Activated naive CD4-positive, alpha-beta T cell treated with anti-CD3 and anti-CD28 coated beads for 36 hours (primary cell): ENCODE results near the gene ZNF133. TPM values are rescaled to one million over a fixed set of nuclear protein-coding genes. Genes with fewer than 3 reads are reported as not detected.
"Not testable (repeated sequence)": the region's sequence is repeated elsewhere in the genome, so short reads cannot be mapped to it uniquely, and the experiment has no call there.

Experiments
- CTCF ChIA-PET: fragments of 350-600 bp; sonication (Branson Sonifier 250); formaldehyde crosslinking; loops from one replicate; lab custom pipeline; 2021; ENCODE audit warnings: antibody characterized with exemption; lab: Charles Lee
- DNase-seq: peaks from one replicate; pipeline ENCODE4 v3.0.0-alpha.2; 2020
- H3K27ac Mint-ChIP-seq: one replicate; pipeline ENCODE4 v1.8.0; 2021; ENCODE audit warnings: mild to moderate bottlenecking, mixed read lengths
- H3K27me3 Mint-ChIP-seq: one replicate; pipeline ENCODE4 v1.8.0; 2021; ENCODE audit warnings: low read depth, mixed read lengths
- H3K36me3 Mint-ChIP-seq: one replicate; pipeline ENCODE4 v1.8.0; 2021; ENCODE audit warnings: low read depth, mixed read lengths
- H3K4me1 Mint-ChIP-seq: one replicate; pipeline ENCODE4 v1.8.0; 2021; ENCODE audit warnings: low read depth, mixed read lengths
- H3K4me3 Mint-ChIP-seq: one replicate; pipeline ENCODE4 v1.8.0; 2021; ENCODE audit warnings: mild to moderate bottlenecking, moderate library complexity, mixed read lengths
- H3K9me3 Mint-ChIP-seq: one replicate; pipeline ENCODE4 v1.8.0; 2021; ENCODE audit warnings: mixed read lengths
- intact Hi-C: fragments of 100-400 bp; cut with micrococcal nuclease; formaldehyde crosslinking; loops from one replicate; pipeline ENCODE4 v1.15.1; 2023
- total RNA-seq, 2 experiments: library from RNA; stranded (reverse); gene quantifications; one replicate each; pipeline ENCODE4 v1.2.3, GENCODE V29; 2021

ZNF133 gene
- total RNA-seq, 2 experiments from 2014 or later: 5.2 to 5.3 TPM

DNA sequence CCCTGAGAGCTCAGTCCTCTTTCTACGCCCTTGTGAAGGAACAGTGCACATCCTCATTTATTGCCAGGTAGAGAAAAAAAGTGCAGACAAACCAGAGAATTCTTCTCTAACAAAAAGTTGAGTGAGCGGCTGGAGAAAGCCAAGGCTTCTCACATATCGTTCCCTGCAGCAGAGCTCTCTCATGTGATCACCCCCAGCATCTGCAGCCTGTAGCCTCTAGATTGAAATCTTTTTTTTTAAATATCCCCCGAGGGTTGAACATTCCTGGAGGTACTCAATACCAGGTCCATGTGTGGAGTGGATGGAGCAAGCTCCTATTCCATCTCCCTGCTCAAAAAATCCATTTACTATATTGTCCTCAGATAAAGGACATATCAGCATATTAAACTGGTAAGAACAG, 22.9 kb upstream of the ZNF133 start:
- CTCF ChIA-PET: no interaction called here
- Mint-ChIP-seq H3K36me3 (no peaks in the 10 kb centered on the region), H3K4me1 (no peaks in the 10 kb centered on the region), H3K27me3 (peaks cover 6% of the 10 kb centered on the region), H3K4me3 (no peak overlapping the region), H3K27ac (no peak overlapping the region), H3K9me3 (no peaks in the 10 kb centered on the region)
- intact Hi-C loops: no loop called here
- no peak for DNase-seq

DNA sequence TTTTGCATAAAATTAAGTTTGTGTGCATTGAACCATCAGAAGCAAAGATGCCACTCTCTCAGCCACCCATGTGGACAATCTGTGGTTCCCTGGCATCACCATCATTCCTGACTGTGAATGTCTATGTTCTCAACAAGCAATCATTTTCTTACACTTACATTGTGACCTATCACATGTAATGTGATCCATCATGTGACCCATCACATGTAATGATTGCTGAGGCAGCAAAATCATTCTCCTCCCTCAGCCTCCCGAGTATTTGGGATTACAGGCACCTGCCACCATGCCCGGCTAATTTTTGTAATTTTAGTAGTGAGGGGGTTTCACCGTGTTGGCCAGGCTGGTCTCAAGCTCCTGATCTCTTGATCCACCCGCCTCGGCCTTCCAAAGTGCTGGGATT, 22.0 kb upstream of the ZNF133 start:
- H3K4me3 Mint-ChIP-seq: no peak overlapping the region
- no peaks in the 10 kb centered on the region for H3K36me3 Mint-ChIP-seq
- no peak for DNase-seq
- H3K27me3 Mint-ChIP-seq: peaks cover 6% of the 10 kb centered on the region
- CTCF ChIA-PET: no interaction called here
- H3K4me1 Mint-ChIP-seq: no peaks in the 10 kb centered on the region
- no peaks in the 10 kb centered on the region for H3K9me3 Mint-ChIP-seq
- intact Hi-C loops: no loop called here
- H3K27ac Mint-ChIP-seq: no peak overlapping the region

DNA sequence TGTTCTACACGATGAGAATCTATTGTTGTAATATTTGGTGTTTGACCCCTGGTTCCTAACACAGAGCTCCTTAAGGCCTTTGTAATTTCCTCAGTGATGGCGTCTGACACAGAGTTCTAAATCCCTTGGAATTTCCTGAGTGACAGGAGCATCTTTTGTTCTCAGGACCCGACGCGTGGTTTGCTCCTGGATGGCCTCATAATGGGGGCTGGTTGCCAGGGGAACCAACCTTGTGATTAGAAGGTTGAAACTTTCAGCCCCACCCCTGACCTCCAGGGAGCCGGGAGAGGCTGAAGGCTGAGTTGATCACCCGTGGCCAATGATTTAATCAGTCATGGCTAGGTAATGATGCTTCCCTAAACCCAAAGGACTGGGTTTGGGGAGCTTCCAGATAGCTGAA, 20.5 kb upstream of the ZNF133 start:
- Mint-ChIP-seq H3K27me3 (peaks cover 13% of the 10 kb centered on the region), H3K36me3 (no peaks in the 10 kb centered on the region), H3K9me3 (no peaks in the 10 kb centered on the region), H3K4me1 (no peaks in the 10 kb centered on the region), H3K27ac (no peak overlapping the region), H3K4me3 (no peak overlapping the region)
- intact Hi-C loops: no loop called here
- no peak for DNase-seq
- CTCF ChIA-PET: interaction anchor here (2.0 kb wide), 1 partner anchor 9 kb away, joined by 8 read pairs; no protein-coding TSS in a partner anchor

DNA sequence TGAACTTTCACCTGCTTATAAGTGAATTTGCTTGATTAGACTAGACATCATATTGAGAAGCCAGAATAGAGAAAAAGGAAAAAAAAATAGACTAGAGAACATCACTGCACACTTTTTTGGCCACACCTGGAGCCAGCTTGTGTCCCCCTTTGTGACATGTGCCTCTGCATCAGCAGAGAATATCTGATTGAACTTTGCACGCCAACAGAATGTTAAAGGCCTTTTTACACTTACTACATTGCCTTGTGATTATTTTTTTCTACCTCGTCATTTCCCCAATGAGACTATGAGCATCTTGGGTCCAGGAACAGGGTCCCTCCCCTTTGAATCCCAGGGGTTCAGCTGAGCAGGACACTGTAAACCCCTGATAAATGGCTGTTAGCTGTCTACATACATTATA, 17.2 kb upstream of the ZNF133 start:
- Mint-ChIP-seq H3K36me3 (no peaks in the 10 kb centered on the region), H3K4me3 (no peak overlapping the region), H3K27me3 (peaks cover 20% of the 10 kb centered on the region), H3K9me3 (no peaks in the 10 kb centered on the region), H3K4me1 (no peaks in the 10 kb centered on the region), H3K27ac (no peak overlapping the region)
- DNase-seq: no peak
- intact Hi-C loops: loop anchor here (10.0 kb wide), 1 partner anchor 376 kb away; no protein-coding TSS in a partner anchor
- CTCF ChIA-PET: interaction anchor here (0.6 kb wide), 1 partner anchor 766 kb away, joined by 3 read pairs; no protein-coding TSS in a partner anchor

DNA sequence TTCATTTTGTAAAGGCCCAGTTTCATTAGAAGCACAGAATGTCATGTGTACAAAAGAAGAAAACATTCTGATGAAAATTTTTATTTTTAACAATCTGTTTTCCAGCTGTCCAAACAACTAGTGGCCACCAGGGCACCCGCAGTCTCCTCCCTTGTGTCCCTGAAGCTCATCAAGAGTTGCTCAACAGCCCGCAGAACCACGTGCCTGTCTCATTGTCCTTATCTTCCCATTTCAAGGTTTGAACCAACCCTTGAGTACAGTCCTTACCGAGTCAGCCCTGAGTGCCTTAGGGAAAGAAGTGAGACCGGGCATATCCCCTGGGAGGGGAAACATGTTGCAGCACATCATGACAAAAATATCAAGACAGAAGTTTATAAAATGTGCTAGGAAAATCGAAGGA, 15.9 kb upstream of the ZNF133 start:
- no peaks in the 10 kb centered on the region for H3K9me3 Mint-ChIP-seq
- no peak overlapping the region for H3K4me3 Mint-ChIP-seq
- no peak overlapping the region for H3K27ac Mint-ChIP-seq
- no peaks in the 10 kb centered on the region for H3K4me1 Mint-ChIP-seq
- H3K27me3 Mint-ChIP-seq: peaks cover 19% of the 10 kb centered on the region
- no peaks in the 10 kb centered on the region for H3K36me3 Mint-ChIP-seq
- intact Hi-C loops: loop anchor here (10.0 kb wide), 1 partner anchor 378 kb away; no protein-coding TSS in a partner anchor
- DNase-seq: no peak
- CTCF ChIA-PET: interaction anchor here (0.7 kb wide), 1 partner anchor 1774 kb away, joined by 3 read pairs; no protein-coding TSS in a partner anchor

DNA sequence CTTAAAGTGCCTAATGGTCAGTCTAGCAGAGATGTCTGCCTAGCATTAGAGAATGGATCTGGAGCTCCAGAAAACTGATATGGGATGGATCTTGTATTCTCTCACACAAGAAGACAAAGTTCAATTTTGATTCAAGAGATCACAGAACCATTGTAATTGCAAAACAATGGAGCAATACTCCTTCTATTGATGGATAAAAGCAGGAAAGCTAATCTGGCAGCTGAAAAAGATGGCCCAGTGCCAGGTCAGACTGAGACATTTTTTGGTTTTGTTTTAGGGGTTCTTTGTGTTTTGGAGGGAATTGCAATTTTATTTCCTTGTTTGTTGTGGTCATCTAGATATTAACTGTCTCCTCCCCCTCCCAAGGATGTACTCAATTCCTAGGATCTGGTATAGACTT, 14.6 kb upstream of the ZNF133 start:
- peaks cover 22% of the 10 kb centered on the region for H3K27me3 Mint-ChIP-seq
- no peak for DNase-seq
- CTCF ChIA-PET: interaction anchor here (1.1 kb wide), 1 partner anchor 22 kb away, joined by 3 read pairs; no protein-coding TSS in a partner anchor
- no peak overlapping the region for H3K4me3 Mint-ChIP-seq
- intact Hi-C loops: loop anchor here (10.0 kb wide), 1 partner anchor 379 kb away; no protein-coding TSS in a partner anchor
- no peaks in the 10 kb centered on the region for H3K36me3 Mint-ChIP-seq
- no peak overlapping the region for H3K27ac Mint-ChIP-seq
- no peaks in the 10 kb centered on the region for H3K4me1 Mint-ChIP-seq
- no peaks in the 10 kb centered on the region for H3K9me3 Mint-ChIP-seq

DNA sequence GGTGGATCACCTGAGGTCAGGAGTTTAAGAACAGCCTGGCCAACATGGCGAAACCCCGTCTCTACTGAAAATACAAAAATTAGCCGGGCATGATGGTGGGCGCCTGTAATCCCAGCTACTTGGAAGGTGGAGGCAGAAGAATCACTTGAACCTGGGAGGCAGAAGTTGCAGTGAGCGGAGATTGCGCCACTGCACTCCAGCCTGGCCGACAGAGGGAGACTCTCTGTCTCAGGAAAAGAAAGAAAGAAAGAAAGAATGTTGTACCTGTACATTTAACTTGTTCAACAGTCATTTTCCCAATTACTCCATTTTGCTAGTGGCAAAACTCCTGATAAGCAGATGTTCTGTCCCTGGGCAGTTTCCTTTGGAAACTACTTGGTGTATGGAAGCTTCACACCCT, 12.4 kb upstream of the ZNF133 start:
- not testable (repeated sequence) for H3K9me3 Mint-ChIP-seq, DNase-seq, H3K36me3 Mint-ChIP-seq, H3K4me3 Mint-ChIP-seq, H3K4me1 Mint-ChIP-seq, H3K27ac Mint-ChIP-seq
- intact Hi-C loops: loop anchor here (1.0 to 10.0 kb wide), 6 partner anchors 12 to 771 kb away; partner anchors contain the start of genes OVOL2 and ZNF133
- CTCF ChIA-PET: interaction anchor here (0.6 to 1.7 kb wide), 6 partner anchors 8 to 237 kb away, joined by 3 to 8 read pairs (median 3); no protein-coding TSS in a partner anchor
- peaks cover 35% of the 10 kb centered on the region for H3K27me3 Mint-ChIP-seq

DNA sequence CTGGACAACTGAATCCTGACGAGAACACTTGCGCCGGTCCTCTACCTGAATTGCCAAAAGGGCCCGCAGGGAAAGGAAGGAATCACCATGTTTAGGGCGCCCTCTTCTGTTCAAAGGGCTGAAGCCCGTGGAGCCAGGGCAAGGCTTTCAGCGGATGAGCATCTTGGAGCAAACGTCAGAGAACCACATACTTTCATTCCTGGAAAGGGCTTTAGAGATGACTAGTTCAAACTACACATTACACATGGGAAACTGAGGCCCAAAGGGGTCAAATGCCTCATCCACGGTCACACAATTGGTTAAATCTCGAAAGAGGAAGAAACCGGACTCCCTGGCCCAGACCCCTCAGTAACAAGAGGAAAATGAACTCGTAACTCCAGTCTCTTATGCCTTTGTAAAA, 11.5 kb upstream of the ZNF133 start:
- intact Hi-C loops: loop anchor here (1.0 to 10.0 kb wide), 6 partner anchors 11 to 772 kb away; partner anchors contain the start of genes OVOL2 and ZNF133
- no peak overlapping the region for H3K27ac Mint-ChIP-seq
- CTCF ChIA-PET: interaction anchor here (1.4 to 1.7 kb wide), 2 partner anchors 9 kb away, joined by 7 to 8 read pairs; no protein-coding TSS in a partner anchor

DNA sequence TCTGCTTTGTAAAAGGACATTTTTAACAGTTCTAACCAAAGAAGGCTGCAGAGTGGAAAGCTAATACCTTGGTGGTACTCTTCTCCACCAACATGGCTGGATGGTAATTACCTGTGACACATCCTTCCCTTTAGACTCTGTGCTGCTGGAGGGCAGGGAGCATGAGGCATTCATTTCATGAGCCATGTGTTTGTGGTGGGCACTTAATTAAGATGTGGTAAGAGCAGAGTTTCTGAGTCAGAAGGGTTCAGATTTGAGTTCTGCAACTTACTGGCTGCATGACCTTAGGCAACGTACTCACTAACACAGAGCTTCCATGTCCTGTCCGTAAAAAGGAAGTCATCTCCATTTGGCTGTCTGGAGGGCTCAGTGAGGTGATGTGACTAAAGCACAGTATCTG, 9.1 kb upstream of the ZNF133 start:
- DNase-seq: no peak
- Mint-ChIP-seq H3K27me3 (peaks cover 32% of the 10 kb centered on the region), H3K9me3 (peaks cover 2% of the 10 kb centered on the region), H3K27ac (no peak overlapping the region), H3K36me3 (peaks cover 3% of the 10 kb centered on the region), H3K4me1 (no peaks in the 10 kb centered on the region), H3K4me3 (no peak overlapping the region)
- CTCF ChIA-PET: interaction anchor here (1.0 kb wide), 1 partner anchor 281 kb away, joined by 4 read pairs; no protein-coding TSS in a partner anchor
- intact Hi-C loops: loop anchor here (5.0 to 10.0 kb wide), 2 partner anchors 222 to 384 kb away; partner anchors contain the start of gene OVOL2

More for the DNA sequence above, 11.5 kb upstream of the ZNF133 start:
- peak; percentile 80 for DNase-seq
- Mint-ChIP-seq H3K4me1 (no peaks in the 10 kb centered on the region), H3K27me3 (peaks cover 37% of the 10 kb centered on the region), H3K9me3 (no peaks in the 10 kb centered on the region), H3K4me3 (no peak overlapping the region), H3K36me3 (no peaks in the 10 kb centered on the region)

DNA sequence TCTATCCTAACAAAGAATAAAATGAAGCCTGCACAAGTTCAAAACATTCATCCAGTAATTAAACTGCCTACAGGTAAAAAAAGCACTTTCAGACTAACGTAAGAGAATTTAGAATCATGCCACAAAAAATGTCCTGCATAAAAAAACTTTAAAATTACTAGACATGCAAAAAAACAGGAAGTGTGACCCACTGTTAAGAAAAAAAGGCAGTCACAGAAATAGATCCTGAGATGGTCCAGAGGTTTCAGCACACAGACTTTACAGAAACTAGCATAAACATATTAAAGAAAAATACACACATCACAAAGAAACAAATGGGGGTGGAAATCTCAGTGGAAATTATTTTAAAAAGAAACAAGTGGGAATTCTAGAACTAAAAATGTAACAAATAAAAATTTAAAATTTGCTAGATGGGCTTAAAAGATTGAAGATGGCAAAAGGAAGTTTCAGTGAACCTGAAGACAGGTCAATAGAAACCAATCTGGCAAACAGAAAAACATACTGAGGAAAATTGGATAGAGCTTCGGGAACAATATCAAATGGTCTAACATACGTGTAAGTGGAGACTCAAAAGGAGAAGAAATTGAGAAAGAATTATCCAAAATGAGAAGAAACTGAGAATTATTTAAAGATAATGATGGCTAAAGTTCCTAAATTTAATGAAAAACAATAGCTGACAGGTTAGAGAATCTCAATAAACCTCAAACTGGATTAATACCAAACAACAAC, 3.4 kb upstream of the ZNF133 start:
- Mint-ChIP-seq H3K36me3 (peaks cover 3% of the 10 kb centered on the region), H3K27me3 (peaks cover 27% of the 10 kb centered on the region), H3K4me1 (peaks cover 9% of the 10 kb centered on the region), H3K9me3 (peaks cover 15% of the 10 kb centered on the region), H3K27ac (no peak overlapping the region), H3K4me3 (no peak overlapping the region)
- no peak for DNase-seq
- CTCF ChIA-PET: interaction anchor here (1.8 kb wide), 1 partner anchor 9 kb away, joined by 7 read pairs; no protein-coding TSS in a partner anchor
- intact Hi-C loops: loop anchor here (5.0 to 10.0 kb wide), 3 partner anchors 302 to 1710 kb away; partner anchors contain the start of genes DTD1, KIF16B and SNRPB2

DNA sequence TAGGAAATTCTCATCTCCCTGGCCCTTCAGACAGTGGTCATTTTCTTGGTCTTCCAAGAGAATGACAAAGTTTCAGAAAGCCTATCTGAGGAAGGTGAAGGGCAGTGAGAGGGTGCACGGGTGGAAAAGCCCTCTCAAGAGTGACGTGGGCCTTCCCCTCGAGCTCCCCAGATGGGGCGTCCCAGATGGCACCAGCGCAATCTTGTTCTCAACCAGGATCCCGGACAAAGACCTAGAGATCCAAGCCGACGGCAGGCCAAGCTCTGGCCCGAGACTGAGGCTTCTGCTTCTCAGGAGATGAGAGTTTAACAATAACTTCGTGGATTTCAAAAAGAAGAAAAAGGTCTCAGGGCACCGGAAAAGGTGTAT, 797 bp upstream of the ZNF133 start:
- peak overlapping the region; percentile 98 for H3K27ac Mint-ChIP-seq
- H3K9me3 Mint-ChIP-seq: peaks cover 15% of the 10 kb centered on the region
- H3K36me3 Mint-ChIP-seq: peaks cover 15% of the 10 kb centered on the region
- CTCF ChIA-PET: interaction anchor here (0.5 to 0.6 kb wide), 2 partner anchors 86 to 1221 kb away, joined by 3 read pairs; no protein-coding TSS in a partner anchor
- peaks cover 12% of the 10 kb centered on the region for H3K4me1 Mint-ChIP-seq
- DNase-seq: no peak
- peak overlapping the region; percentile 95 for H3K4me3 Mint-ChIP-seq
- intact Hi-C loops: loop anchor here (5.0 to 10.0 kb wide), 3 partner anchors 300 to 1713 kb away; partner anchors contain the start of genes DTD1, KIF16B and SNRPB2
- peaks cover 15% of the 10 kb centered on the region for H3K27me3 Mint-ChIP-seq

DNA sequence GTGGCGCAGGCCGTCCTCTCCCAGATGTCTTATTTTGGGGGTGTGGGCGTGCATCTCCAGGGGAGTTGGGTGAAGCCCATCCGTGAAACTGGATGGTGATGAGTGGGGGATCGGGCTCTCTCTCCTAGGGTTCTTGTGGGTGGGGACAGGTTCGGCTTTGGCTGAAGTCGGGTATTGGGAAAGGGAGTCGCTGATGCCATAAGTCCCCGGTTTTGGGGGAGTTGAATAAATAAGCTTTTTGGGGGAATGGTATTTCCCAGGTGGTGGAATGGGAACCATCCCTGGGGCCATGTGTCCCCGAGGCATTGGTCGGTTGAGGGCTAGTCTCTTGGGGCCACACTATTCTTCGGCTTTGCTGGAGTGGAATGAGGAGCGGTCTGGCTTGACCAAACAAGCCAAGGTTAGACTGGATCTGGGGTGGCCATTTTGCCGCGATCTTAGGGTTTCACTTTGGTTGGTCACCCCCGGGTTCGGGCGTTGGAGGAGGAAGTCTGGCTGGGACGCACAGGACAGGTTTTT, 481 bp downstream of the ZNF133 start:
- H3K36me3 Mint-ChIP-seq: peaks cover 19% of the 10 kb centered on the region
- peaks cover 15% of the 10 kb centered on the region for H3K9me3 Mint-ChIP-seq
- CTCF ChIA-PET: interaction anchor here (1.5 kb wide), 1 partner anchor 606 kb away, joined by 3 read pairs; the partner anchor contains the start of gene RRBP1
- H3K4me3 Mint-ChIP-seq: peak overlapping the region; percentile 95
- peak; percentile 8 for DNase-seq
- H3K27ac Mint-ChIP-seq: peak overlapping the region; percentile 98
- peaks cover 12% of the 10 kb centered on the region for H3K27me3 Mint-ChIP-seq
- peaks cover 12% of the 10 kb centered on the region for H3K4me1 Mint-ChIP-seq
- intact Hi-C loops: loop anchor here (1.0 to 10.0 kb wide), 13 partner anchors 13 to 1714 kb away; partner anchors contain the start of genes DTD1, DZANK1, KAT14 and KIF16B
